GM19468 (cell line): ENCODE data around the gene SCIN.
A peak's percentile ranks its signal among the peaks of the same experiment; 100 is the strongest.

Experiments used
- ATAC-seq: cut with Tn5 transposase; IDR thresholded peaks from one replicate; pipeline ENCODE4 v1.9.1; 2021; ENCODE audit warnings: mild to moderate bottlenecking, moderate library complexity, moderate number of reproducible peaks; ENCODE audit not compliant: unreplicated experiment; ENCODE audit errors: extremely low read depth

The SCIN gene

DNA sequence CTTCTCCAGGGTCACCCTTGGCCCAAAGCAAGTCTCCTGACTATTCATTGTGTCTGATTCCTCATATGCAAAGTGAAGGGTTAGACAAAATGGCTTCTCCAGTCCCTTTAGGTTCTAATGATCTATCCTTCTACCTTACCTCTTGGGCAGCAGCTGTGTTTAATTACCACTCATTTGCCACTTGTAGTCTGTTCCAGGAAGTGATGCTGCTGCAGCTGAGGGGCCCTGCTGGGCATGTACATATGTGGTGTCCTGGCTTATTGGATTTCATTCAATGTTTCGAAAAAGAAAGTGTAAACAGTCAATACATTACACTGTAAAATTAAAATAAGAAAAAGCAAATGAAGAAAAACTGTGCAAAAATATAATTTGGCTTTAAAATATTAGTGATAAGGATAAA, 36.6 kb downstream of the SCIN start:
- ATAC-seq, result no peak

GRCh38 chr7:12609561-12609960, 39.0 kb downstream of the SCIN start:
- ATAC-seq, result no peak

DNA sequence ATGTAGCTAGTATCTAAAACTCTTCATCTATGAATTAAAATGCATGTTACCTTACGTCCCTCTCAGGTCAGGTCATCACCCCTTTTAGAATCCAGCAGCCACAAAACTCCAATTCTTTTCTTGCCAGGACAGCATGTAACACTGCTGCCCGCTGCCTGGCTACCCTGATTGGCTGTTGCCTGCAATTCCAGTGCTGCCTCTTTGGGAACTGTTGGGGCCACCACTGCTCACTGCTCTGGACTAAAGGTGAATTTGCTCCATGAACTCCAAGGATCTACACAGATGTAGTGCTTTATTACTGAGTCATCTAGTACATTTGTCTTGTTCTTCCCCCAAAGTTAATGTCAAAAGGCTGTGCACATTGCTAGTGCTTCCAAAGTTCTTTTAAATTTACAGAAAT, 40.4 kb downstream of the SCIN start:
- ATAC-seq, result no peak

- no peak for ATAC-seq
These were observed 42.1 kb downstream of the SCIN start for GRCh38 chr7:12612622-12613021.

GRCh38 chr7:12619461-12620069, 49.0 kb downstream of the SCIN start:
- ATAC-seq, result no peak

DNA sequence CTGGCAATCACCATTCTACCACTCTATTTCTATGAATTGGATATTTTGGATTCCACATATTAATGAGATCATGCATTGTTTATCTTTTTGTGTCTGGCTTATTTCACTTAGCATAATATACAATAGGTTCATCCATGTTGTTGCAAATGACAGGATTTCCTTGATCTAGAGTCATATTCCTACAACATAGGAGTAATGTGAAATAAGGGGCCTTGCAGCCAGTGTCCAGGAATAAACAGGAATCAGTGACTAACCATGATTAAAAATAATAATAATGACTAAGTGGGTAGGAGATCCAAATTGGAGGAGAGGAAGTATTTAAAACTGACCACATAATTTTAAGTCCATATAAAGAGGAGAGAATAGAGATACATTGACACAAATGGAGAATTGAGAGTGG, 49.9 kb downstream of the SCIN start:
- ATAC-seq, result no peak

- ATAC-seq, result no peak
These were observed 52.7 kb downstream of the SCIN start for GRCh38 chr7:12623223-12623622.

DNA sequence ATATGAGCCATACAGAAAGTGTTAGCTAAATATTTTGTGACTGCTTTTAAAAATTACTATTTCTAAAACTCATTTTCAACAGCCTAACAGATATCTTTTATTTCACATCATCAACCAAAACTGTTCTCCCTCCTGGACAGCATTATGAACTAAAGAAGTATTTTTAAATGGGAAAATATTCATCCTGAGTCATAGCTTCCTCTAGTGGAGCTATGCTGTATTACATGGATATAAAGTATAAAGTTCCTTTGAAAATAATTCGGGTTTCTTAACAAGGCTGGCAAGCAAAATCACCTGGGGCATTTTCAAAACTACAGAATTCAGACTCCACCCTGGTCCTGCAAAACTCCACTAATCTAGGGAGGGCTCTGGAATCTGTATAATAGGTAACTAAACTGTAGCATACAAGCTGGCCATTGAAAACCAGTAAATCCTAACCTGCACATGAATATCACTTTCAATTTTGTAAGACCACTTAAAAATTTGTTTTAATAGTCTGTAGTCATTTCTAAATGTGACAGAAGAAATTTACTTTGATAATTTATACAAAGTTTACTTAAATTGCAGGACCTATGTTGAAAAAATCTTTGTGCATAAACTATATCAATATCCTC, 53.5 kb downstream of the SCIN start:
- ATAC-seq, result peak; percentile 18

DNA sequence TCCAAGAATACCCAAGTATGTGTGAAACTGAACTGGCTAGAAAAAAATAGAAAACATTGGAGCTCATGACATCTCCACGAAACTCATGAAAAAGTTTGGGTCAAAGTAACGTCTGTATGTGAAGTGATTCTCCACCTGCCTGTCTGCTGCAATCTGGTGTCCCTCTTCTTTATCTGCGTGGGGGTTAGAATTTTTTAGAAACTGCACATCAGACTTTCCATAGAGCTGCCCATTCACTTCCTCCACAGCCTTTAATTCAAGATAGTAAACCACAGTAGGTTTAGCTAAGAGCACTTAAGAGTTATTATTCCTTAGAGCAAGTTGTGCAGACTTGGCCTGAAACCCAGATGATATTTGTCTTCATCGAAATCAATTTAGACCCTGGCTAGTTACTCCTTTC, 55.3 kb downstream of the SCIN start:
- no peak for ATAC-seq

- ATAC-seq, result no peak
These were observed 59.4 kb downstream of the SCIN start for GRCh38 chr7:12629816-12630512.

- ATAC-seq, result no peak
These were observed 59.9 kb downstream of the SCIN start for GRCh38 chr7:12630513-12630819.

DNA sequence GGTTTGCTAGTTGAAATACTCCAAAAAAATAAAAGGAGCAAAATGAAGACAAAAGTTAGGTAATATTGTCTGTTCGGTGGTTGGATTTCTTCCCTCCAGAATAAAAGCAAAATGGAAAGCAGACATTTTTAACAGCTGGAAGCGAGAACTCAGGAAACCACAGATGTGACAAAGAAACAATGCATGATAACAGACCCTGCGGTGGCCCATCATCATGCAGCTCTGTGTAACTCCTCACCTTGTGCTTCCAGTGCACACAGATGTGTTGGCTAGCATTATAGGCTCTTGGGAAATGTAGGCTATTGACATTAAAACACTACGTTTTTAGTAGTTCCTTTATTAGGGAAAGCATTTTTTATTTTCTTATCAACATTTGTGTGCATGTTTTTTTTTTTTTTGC, 63.1 kb downstream of the SCIN start:
- ATAC-seq, result no peak

- ATAC-seq, result peak; percentile 75
These were observed 65.3 kb downstream of the SCIN start for GRCh38 chr7:12635830-12636229.

DNA sequence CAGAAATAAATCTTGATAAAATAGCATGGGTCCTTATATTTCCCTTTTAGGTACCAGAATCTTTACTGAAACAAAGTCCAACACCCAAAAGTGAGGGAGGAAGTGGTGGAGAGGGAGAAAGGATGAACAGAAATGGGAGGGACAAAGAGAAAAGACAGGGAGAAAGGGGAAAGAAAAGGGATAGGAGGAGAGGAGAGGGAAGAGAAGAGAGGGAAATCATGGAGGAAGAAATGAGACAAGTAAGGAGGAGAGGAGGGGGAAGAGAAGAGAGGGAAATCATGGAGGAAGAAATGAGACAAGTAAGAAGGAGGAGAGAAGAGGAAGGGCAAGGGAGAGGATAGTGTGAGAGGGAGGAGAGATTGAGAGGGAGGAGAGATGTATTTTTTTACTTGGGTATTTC, 66.8 kb downstream of the SCIN start:
- ATAC-seq, result no peak

- ATAC-seq, result peak; percentile 35
These were observed 67.5 kb downstream of the SCIN start for GRCh38 chr7:12637819-12638592.

DNA sequence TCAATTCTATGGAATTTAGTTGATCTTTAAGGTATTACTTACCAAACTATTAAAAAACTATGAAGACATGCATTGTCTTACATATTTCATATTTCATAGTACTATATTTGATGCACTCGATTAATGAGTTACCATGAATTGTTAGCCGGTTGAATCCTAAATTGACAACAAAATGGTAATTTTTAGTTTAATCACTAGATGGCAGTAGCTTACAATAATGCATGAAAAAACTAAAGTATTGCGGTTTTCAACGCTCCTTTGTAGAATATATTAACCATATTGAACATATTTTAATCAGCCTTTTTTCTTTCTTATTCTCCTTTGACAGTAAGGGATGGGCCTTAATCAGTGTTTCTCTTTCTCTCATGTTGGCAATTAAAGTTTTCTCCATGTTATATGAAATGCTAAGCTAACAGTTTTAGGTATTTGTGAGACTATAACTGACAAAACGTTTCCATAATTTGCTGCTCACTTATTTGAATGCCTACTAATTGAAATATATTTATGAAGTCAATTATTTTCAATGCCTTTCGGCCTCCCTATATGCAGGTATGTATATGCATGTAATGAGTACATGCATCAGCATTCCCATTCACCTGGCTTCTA, 68.4 kb downstream of the SCIN start:
- ATAC-seq, result no peak

DNA sequence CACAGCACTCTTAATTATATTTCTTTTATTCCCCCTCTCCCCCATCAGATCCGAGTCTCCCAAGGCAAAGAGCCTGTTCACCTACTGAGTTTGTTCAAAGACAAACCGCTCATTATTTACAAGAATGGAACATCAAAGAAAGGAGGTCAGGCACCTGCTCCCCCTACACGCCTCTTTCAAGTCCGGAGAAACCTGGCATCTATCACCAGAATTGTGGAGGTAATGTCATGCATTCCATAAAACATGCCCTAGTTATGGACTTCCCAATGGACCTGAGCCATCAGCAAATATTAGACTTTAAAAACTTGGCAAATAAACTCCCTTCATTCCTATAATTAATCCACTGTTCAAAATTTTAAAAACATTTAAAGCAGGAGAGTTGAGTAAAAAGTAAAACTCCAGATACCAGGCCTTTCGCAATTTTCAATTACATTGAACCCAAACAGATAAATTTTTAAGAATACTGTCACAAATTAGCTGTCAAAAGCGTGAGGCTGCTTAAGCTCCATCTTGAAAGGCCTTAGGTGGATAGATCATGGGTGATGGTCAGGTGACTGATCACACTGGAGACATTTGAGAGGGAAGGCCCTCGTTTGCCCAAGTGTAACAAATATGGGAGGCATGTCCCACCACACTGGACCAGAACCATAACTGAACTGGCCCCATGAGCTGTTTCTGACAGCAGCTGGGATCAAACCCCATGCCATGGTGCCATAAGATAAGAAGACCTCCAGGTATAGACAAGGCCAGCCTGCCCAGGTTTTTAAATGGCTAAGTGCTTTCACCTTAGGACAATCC, 70.0 kb downstream of the SCIN start:
- ATAC-seq, result no peak

- no peak for ATAC-seq
These were observed 70.7 kb downstream of the SCIN start for GRCh38 chr7:12641196-12641595.

DNA sequence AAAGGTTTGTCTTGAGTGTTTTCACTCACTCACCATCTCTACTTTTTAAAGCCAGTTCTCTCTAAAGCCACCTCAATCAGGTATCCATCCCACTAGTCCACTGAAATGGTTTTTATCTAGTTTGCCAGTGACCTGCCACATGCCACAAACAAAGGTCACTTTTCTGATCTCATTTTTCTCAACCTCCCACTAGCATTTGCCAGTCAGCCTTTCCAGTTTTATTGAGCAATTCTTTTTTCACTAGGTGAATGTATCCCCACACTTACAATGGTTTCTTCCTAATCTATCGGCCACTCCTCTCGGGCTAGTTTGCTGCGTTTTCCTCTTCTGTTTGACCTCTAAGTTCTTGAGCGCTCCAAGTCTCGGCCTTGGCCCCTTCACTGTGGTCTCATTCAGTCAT, 72.0 kb downstream of the SCIN start:
- ATAC-seq, result no peak

- ATAC-seq, result no peak
These were observed 72.6 kb downstream of the SCIN start for GRCh38 chr7:12643001-12643643.
